HG02642 (cell line): ENCODE results near the gene KCNN1.
A peak's percentile ranks its signal among the peaks of the same experiment; 100 is the strongest.
"Not testable (repeated sequence)": the region's sequence is repeated elsewhere in the genome, so short reads cannot be mapped to it uniquely, and the experiment has no call there.

Experiments
- ATAC-seq: cut with Tn5 transposase; IDR thresholded peaks from one replicate; pipeline ENCODE4 v1.9.1; 2021; ENCODE audit warnings: mild to moderate bottlenecking; ENCODE audit not compliant: unreplicated experiment, poor library complexity

KCNN1 gene

GRCh38 chr19:17967257-17968051, 547 bp downstream of the KCNN1 start:
- ATAC-seq: no peak

- ATAC-seq: no peak
These were observed 1.5 kb downstream of the KCNN1 start for GRCh38 chr19:17968362-17968761.

GRCh38 chr19:17969096-17969792, 2.3 kb downstream of the KCNN1 start:
- no peak for ATAC-seq

GRCh38 chr19:17972230-17972629, 5.3 kb downstream of the KCNN1 start:
- ATAC-seq: no peak

GRCh38 chr19:17973759-17974158, 6.9 kb downstream of the KCNN1 start:
- ATAC-seq: no peak

GRCh38 chr19:17974551-17974950, 7.6 kb downstream of the KCNN1 start:
- no peak for ATAC-seq

- ATAC-seq: no peak
These were observed 8.1 kb downstream of the KCNN1 start for GRCh38 chr19:17975032-17975431.

GRCh38 chr19:17977021-17977420, 10.1 kb downstream of the KCNN1 start:
- ATAC-seq: no peak

- ATAC-seq: no peak
These were observed 10.6 kb downstream of the KCNN1 start for GRCh38 chr19:17977488-17977887.

GRCh38 chr19:17981611-17982010, 14.7 kb downstream of the KCNN1 start:
- ATAC-seq: no peak

- no peak for ATAC-seq
These were observed 15.5 kb downstream of the KCNN1 start for GRCh38 chr19:17982430-17982829.

- ATAC-seq: no peak
These were observed 18.3 kb downstream of the KCNN1 start for GRCh38 chr19:17985037-17985818.

- ATAC-seq: not testable (repeated sequence)
These were observed 19.7 kb downstream of the KCNN1 start for GRCh38 chr19:17986569-17986968.

- ATAC-seq: no peak
These were observed 21.3 kb downstream of the KCNN1 start for GRCh38 chr19:17988161-17988560.

GRCh38 chr19:17989425-17990094, 22.7 kb downstream of the KCNN1 start:
- no peak for ATAC-seq

- ATAC-seq: no peak
These were observed 26.3 kb downstream of the KCNN1 start for GRCh38 chr19:17993076-17993813.

- peak; percentile 54 for ATAC-seq
These were observed 30.0 kb downstream of the KCNN1 start for GRCh38 chr19:17996826-17997316.

GRCh38 chr19:17997969-17998826, 31.3 kb downstream of the KCNN1 start:
- ATAC-seq: no peak

GRCh38 chr19:17998827-17999150, 31.9 kb downstream of the KCNN1 start:
- ATAC-seq: no peak
